LNCAP (cell line): ENCODE measurements around the gene TCF7L1.

Experiments used
- CTCF ChIP-seq: fragments of 450-650 bp; IDR thresholded peaks from 2 replicates; pipeline ENCODE4 v1.5.1; 2017; ENCODE audit warnings: mild to moderate bottlenecking

TCF7L1 gene

GRCh38 chr2:85319796-85320195 lies 186.6 kb downstream of the TCF7L1 start:
- no peak for TF ChIP-seq CTCF

DNA sequence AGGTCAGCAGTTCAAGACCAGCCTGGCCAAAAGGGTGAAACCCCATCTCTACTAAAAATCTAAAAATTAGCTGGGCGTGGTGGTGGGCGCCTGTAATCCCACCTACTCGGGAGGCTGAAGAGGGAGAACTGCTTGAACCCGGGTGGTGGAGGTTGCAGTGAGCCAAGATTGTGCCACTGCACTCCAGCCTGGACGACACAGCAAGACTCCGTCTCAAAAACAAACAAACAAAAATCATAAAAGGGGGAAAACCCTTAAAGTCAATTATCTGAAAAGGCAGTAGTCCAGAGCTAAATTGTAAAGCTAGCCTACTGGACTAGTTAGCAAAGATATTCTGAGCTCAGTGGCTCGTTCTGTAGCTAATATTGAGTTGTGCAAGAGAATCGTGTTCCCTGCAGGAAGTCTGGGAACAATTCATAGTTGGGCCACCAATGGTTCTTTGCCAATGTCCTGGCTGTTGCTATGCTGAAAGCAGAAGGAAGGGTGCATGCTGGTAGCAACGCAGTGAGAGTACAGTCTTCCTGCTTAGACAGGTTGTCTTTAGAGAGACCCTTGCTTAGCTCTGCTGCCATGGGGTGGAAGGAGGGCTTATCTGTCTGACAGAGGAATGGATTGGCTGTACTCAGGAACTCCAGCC lies 190.3 kb downstream of the TCF7L1 start:
- no peak for TF ChIP-seq CTCF

DNA sequence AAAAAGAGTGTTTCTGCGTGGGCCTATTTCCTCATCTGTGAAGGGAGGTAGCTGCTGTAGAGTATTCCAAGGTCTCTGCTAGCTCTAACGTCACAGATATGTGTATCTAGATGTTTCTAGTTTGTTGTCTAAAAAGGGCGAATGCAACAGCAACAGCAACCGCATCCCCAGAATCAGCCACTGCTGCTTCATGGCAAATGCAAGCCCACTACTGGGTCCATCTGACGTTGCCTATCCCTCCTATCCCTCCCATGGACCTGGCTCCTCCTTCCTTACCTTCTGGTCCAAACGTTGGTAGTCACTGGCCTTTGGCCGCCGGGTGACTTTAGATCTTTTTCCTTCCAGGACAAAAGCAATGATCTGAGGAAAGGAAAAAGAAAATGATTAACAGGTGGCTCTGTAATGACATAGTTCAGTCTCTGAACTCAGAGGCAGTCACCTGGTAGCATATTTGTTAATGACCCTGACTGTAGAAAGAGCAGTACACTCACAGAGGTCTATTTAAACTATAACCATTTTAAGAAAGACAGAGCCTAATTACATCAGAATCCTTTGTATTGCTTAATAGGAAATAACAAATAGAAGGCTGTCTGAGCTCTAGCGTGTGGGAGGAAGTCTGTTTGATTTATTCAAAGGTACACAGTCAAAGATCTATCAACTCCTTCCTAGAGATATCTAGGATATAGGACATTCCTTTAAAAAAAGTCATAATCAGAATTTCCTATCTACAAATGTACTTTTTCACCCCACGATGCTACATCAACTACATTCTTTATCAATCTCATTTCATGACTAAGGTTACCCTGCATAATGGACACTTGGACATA lies 191.7 kb downstream of the TCF7L1 start:
- TF ChIP-seq CTCF, result no peak

GRCh38 chr2:85325466-85325811 lies 192.2 kb downstream of the TCF7L1 start:
- TF ChIP-seq CTCF, result no peak

DNA sequence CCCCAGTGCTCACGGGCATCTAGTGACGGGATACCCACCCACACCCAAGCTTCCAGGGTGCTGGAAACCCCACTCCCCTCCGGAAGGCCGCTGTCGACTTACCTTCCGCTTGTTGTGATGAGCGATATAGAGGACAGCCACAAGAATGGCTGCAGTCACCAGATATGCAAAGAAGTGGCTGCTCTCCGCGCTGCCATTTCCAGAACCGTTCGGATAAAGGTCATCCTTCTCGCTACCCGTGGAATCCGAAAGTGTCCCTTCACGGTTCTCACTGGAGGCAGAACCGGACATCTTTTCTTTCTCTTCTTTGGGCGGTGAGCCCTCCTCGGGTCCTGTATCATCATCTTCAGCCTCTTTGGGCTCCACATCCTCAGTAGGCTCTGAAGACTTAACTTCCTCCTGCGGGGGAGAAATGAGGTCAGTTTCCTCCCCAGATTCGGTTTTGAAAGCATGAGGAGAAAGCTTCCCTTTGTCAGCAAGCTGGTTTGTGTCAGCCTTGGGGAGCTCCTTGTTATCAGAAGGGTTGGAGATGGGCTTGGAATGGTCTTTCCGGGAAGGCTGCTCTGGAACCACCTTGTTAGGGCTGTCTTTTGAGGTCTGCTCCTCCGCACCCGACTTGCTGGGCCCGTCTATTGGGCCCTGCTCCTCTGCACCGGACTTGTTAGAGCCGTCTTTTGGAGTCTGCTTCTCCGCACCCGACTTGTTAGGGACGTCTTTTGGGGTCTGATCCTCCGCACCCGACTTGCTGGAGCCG lies 193.4 kb downstream of the TCF7L1 start:
- no peak for TF ChIP-seq CTCF

DNA sequence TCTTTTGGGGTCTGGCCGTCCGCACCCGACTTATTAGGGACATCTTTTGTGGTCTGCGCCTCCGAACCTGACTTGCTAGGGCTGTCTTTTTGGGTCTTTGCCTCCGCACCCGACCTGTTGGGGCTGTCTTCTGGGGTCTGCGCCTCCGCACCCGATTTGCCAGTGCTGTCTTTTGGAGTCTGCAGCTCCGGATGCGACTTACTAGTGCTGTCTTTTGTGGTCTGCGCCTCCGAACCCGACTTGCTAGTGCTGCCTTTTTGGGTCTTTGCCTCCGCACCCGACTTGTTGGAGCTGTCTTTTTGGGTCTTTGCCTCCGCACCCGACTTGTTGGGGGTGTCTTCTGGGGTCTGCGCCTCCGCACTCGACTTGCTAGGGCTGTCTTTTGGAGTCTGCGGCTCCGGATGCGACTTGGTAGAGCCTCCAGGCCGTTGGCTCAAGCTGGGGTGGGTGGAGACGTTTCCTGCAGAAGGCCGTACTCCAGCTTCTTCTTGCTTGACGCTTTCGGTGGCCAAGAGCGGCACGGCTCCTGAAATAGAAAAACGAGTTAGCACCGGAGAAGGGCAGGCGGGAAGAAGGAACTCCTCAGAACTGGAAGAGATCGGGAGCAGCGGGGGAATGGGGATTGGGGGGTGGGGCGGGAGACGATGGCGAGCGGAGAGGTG lies 194.1 kb downstream of the TCF7L1 start:
- TF ChIP-seq CTCF, result no peak
